ENCODE data around the gene MOGAT3. TPM values are rescaled to one million over a fixed set of nuclear protein-coding genes. Genes with fewer than 3 reads are reported as not detected.

Gene MOGAT3
- total and polyA plus RNA-seq, 9 of the 15 experiments (the other 6 are each of a cell fraction or from before 2014, with no cell fraction given): 0.07 to 0.17 (median 0.13) TPM; not detected in 6

GRCh38 chr7:101165075-101165957 lies 35.5 kb downstream of the MOGAT3 start, which contains the start of gene VGF (continued):
- no peak for TF ChIP-seq HEY1 (CRISPR knock-in tag; IDR thresholded peaks at IDR 0.05; ENCODE audit: borderline replicate concordance)
- peak; percentile 32 for TF ChIP-seq NFYB (IDR thresholded peaks at IDR 0.05; ENCODE audit: extremely low read depth, insufficient read length)
- TF ChIP-seq, protein P1, sequence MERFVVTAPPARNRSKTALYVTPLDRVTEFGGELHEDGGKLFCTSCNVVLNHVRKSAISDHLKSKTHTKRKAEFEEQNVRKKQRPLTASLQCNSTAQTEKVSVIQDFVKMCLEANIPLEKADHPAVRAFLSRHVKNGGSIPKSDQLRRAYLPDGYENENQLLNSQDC (CRISPR knock-in tag; IDR thresholded peaks at IDR 0.05): no peak
- peak in 1 of 2 experiments; percentile 94; a peak in 2 of 4 replicates for TF ChIP-seq HDAC1 (IDR thresholded peaks at IDR 0.05)
- TF ChIP-seq ZNF318 (IDR thresholded peaks at IDR 0.05; ENCODE audit: borderline replicate concordance in 1 of 2, low read depth in 1 of 2): no peak
- peak; percentile 67; the same call in 1 of the 2 replicates for TF ChIP-seq ZNF609 (CRISPR knock-in tag; IDR thresholded peaks at IDR 0.05; ENCODE audit: borderline replicate concordance)
- no peak for TF ChIP-seq ZNF696 (CRISPR knock-in tag; conservative IDR thresholded peaks at IDR 0.05)
- TF ChIP-seq ETV5 (CRISPR knock-in tag; IDR thresholded peaks at IDR 0.05; ENCODE audit: low read depth): peak; percentile 86
- TF ChIP-seq NR2C2 (CRISPR knock-in tag; IDR thresholded peaks at IDR 0.05): peak; percentile 89
- no peak for TF ChIP-seq NR2C2 (tag; IDR thresholded peaks at IDR 0.05)

Data from K562 (cell line).